Activated CD4-positive, alpha-beta T cell treated with anti-CD3 and anti-CD28 coated beads, Interleukin-2, amount 50 U/mL, for 24 hours (primary cell): ENCODE measurements around the gene ZMYM2.

Experiments
- DNase-seq, 2 donors: peaks; one replicate each; pipeline ENCODE4 v3.0.0-alpha.2; 2020; ENCODE audit warnings: low read depth in 1 of 2, low spot score in 1 of 2

ZMYM2 gene

GRCh38 chr13:20102525-20103180 lies 144.1 kb downstream of the ZMYM2 start:
- no peak for DNase-seq

GRCh38 chr13:20105161-20105689 lies 146.7 kb downstream of the ZMYM2 start:
- no peak for DNase-seq

GRCh38 chr13:20106742-20107141 lies 148.2 kb downstream of the ZMYM2 start:
- DNase-seq: no peak

GRCh38 chr13:20109037-20109436 lies 150.5 kb downstream of the ZMYM2 start:
- DNase-seq: no peak

GRCh38 chr13:20114066-20114610 lies 155.6 kb downstream of the ZMYM2 start:
- DNase-seq: no peak

- DNase-seq: no peak
These were observed 157.7 kb downstream of the ZMYM2 start for GRCh38 chr13:20116213-20116612.

GRCh38 chr13:20118268-20119140 lies 160.0 kb downstream of the ZMYM2 start:
- peak; percentile 5 to 16 for DNase-seq

GRCh38 chr13:20119960-20120359 lies 161.4 kb downstream of the ZMYM2 start:
- DNase-seq: no peak

- no peak for DNase-seq
These were observed 162.6 kb downstream of the ZMYM2 start for GRCh38 chr13:20121159-20121525.

GRCh38 chr13:20124303-20124702 lies 165.8 kb downstream of the ZMYM2 start:
- DNase-seq: no peak

GRCh38 chr13:20125129-20125782 lies 166.7 kb downstream of the ZMYM2 start:
- no peak for DNase-seq

GRCh38 chr13:20125783-20126165 lies 167.2 kb downstream of the ZMYM2 start:
- DNase-seq: no peak

GRCh38 chr13:20126541-20127261 lies 168.2 kb downstream of the ZMYM2 start:
- DNase-seq: no peak

GRCh38 chr13:20127262-20127561 lies 168.7 kb downstream of the ZMYM2 start:
- DNase-seq: no peak

- no peak for DNase-seq
These were observed 169.3 kb downstream of the ZMYM2 start for GRCh38 chr13:20127562-20128458.

GRCh38 chr13:20128459-20128931 lies 170.0 kb downstream of the ZMYM2 start:
- DNase-seq: no peak

- DNase-seq: no peak
These were observed 170.5 kb downstream of the ZMYM2 start for GRCh38 chr13:20129076-20129475.

- no peak for DNase-seq
These were observed 171.5 kb downstream of the ZMYM2 start for GRCh38 chr13:20130012-20130411.

GRCh38 chr13:20130652-20131051 lies 172.1 kb downstream of the ZMYM2 start:
- no peak for DNase-seq
